NCI-H446 (cell line): ENCODE results near the gene GALM.
"Not testable (repeated sequence)": the region's sequence is repeated elsewhere in the genome, so short reads cannot be mapped to it uniquely, and the experiment has no call there.

Experiments
- DNase-seq, 2 experiments: peaks; one replicate each; lab custom pipeline; 2025; lab: John Stamatoyannopoulos, UW

Gene GALM

GRCh38 chr2:38682008-38682575 lies 16.2 kb downstream of the GALM start:
- DNase-seq: no peak

DNA sequence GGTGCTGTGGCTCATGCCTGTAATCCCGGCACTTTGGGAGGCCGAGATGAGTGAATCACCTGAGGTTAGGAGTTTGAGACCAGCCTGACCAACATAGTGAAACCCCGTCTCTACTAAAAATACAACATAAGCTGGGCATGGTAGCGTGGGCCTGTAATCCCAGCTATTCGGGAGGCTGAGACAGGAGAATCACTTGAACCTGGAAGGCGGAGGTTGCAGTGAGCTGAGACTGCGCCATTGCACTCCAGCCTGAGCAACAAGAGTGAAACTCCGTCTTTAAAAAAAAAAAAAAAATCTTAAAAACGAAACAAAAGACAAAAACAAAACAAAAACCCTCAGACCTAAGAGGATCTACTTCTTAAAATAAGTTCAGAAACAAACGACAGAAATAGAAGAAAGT lies 16.7 kb downstream of the GALM start:
- not testable (repeated sequence) for DNase-seq

DNA sequence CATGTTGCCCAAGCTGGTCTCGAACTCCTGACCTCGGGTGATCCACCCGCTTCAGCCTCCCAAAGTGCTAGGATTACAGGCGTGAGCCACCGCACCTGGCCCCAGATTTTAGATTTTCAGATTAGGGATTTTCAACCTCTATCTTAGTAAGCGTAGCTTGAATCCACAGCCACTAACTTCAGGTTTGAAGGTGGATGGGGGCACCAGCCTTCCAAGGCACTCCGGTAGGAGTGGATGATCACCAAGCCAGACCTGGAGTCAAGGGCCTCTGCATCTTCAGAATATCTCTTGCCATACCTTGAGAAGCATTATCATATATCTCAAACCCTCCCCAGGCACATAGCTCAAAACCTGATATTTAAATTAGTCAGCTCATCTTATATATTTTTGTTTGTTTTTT lies 17.9 kb downstream of the GALM start:
- no peak for DNase-seq

DNA sequence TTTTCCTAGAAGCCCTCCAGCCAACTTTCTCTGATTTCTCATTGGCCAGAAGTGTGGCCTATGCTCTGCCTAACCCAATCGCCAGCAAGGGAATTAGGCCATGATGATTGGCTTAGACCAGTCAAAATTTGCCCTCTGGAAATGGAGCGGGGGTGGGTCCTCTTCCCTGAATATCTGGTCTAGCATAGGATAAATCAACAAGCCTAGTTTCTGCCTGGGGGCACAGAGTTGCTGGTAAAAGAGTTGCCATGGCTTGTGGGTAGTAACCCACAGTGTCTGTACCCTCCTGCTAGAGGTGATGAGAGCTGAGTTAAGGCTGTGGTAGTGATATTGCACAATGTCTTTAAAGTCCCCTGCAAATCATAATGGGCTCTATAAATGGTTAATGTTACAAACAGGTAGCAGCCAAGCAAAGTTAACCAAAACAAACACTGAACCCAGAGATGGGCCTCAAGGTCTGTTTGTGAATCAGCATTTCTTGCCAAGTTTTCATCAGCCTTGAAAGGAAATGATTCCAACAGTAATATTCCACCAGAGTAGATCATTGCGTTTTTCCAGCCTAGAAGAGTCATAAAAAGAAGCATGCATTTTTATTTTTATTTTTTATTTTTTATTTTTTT lies 19.3 kb downstream of the GALM start:
- peak in 1 of 2 experiments; percentile 9 for DNase-seq

GRCh38 chr2:38690499-38691420 lies 24.8 kb downstream of the GALM start:
- DNase-seq: peak; percentile 49 to 80

DNA sequence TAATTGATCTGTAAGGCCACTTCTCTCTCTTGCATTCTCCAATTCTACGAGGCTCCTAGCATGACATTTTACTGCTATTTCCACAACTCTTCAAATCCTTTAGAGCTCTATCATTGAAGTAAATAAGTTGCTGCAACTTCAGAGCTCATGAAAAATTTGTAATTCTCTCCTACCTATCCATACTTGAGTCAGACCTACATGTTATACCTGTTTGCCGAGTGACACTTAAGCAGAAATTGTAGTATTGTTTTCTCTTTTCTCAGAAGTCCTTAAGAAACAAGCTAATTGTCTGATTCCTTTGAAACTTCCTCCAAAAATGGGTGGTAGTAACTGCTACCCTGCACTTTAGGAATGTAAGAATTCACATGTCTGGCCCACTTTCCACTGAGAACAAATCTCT lies 26.1 kb downstream of the GALM start:
- DNase-seq: no peak

GRCh38 chr2:38692636-38693318 lies 26.9 kb downstream of the GALM start:
- peak in 1 of 2 experiments; percentile 74 for DNase-seq

- no peak for DNase-seq
Measured at GRCh38 chr2:38697116-38697840, 31.4 kb downstream of the GALM start.

DNA sequence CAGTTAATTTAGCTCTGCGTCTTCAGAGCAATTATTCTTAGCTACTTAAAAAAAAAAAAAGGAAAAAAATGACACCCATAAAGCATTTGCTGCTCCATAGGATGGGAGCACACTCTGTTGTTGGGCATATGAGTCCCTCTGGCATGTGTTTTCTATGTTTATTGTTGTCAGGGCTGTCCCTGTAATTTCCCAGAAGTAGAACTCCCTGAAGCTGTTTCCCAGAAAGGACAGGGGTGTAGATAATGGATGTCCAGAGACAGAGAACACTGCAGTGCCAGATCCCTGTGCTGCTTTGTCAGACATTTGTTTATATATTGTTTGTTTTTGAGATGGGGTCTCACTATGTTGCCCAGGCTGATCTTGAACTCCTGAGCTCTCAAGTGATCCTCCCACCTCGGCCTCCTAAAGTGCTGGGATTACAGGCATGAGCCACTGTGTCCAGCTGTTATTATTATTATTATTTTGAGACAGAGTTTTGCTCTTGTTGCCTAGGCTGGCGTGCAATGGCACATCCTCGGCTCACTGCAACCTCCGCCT lies 32.6 kb downstream of the GALM start:
- no peak for DNase-seq

GRCh38 chr2:38700113-38700785 lies 34.3 kb downstream of the GALM start:
- DNase-seq: no peak

- no peak for DNase-seq
Measured at GRCh38 chr2:38700881-38701458, 35.1 kb downstream of the GALM start.

DNA sequence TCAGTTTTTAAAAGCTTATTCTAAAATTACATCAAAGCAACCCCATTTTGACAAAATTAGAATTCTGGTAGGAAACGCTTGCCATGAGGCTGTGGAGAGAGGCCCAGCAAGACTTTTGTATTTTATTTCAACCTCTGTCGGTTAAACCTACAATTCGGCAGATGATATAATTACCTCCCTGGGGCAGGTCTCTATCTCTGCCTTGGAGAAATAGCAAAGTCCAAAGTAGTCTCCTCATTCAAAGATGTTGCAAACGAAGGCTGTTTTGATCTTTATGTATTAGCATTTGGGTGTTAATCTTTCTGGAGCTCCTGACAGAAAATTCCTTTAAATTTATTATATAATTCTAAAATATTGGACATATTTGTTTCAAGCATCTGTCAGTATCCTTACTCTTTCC lies 35.6 kb downstream of the GALM start:
- DNase-seq: no peak

GRCh38 chr2:38702413-38702812 lies 36.5 kb downstream of the GALM start:
- DNase-seq: no peak

- DNase-seq: not testable (repeated sequence)
Measured at GRCh38 chr2:38703336-38703735, 37.4 kb downstream of the GALM start.

DNA sequence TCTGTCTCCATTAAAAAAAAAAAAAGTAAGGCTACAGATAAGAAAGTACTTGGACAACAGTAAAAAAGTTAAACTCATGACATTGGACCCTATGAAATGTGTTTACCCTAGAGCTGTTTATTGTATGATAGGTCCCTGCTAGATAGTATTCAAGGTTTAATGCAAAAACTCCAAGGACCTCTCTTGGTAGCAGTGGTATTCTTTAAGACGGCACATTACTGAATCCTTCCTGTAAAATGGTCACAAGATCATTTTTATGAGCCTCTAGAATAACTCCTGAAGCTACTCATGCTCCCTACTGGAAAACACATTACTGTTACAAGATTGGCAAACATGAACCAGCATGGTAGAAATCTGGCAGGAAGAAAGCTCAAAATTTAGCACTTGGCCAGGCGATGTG lies 38.8 kb downstream of the GALM start:
- no peak for DNase-seq

GRCh38 chr2:38706846-38707345 lies 41.0 kb downstream of the GALM start:
- no peak for DNase-seq

DNA sequence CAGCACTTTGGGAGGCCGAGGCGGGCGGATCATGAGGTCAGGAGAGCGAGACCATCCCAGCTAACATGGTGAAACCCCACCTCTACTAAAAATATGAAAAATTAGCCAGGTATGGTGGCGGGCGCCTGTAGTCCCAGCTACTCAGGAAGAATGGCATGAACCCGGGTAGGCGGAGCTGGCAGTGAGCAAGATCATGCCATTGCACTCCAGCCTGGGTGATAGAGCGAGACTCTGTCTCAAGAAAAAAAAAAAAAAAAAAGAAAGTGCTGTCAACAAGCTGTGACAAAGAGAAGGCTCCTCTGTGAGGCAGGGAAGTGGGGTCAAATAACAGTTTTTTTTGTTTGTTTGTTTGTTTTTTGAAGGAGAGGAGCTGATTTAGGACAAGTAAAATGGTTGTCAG lies 42.6 kb downstream of the GALM start:
- DNase-seq: not testable (repeated sequence)

GRCh38 chr2:38708900-38709566 lies 43.1 kb downstream of the GALM start:
- DNase-seq: no peak

GRCh38 chr2:38709567-38710194 lies 43.8 kb downstream of the GALM start:
- DNase-seq: no peak
